ENCODE results near the gene FSTL4.

DNA sequence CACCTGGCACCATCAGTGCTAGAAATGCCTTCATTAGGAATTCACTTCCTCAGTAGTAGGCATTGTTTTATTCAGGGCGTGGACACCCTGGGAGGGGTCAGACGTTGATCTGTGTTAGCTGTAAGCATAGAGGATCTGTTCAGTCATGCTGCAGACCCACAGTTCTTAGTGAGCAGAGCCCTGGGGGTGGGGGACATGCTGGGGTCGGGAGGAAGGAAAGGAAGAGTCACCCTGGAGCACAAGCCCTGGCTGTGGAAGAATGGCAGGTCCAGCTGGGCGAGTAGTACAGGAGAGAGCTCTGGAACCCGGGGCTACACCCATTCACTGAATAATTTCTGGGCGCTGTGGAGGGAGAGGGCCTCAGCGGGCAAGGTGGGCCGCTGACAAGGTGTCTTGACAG lies 172.5 kb downstream of the FSTL4 start:
- TF ChIP-seq POLR2A (IDR thresholded peaks at IDR 0.05), result no peak
- TF ChIP-seq, protein P1, sequence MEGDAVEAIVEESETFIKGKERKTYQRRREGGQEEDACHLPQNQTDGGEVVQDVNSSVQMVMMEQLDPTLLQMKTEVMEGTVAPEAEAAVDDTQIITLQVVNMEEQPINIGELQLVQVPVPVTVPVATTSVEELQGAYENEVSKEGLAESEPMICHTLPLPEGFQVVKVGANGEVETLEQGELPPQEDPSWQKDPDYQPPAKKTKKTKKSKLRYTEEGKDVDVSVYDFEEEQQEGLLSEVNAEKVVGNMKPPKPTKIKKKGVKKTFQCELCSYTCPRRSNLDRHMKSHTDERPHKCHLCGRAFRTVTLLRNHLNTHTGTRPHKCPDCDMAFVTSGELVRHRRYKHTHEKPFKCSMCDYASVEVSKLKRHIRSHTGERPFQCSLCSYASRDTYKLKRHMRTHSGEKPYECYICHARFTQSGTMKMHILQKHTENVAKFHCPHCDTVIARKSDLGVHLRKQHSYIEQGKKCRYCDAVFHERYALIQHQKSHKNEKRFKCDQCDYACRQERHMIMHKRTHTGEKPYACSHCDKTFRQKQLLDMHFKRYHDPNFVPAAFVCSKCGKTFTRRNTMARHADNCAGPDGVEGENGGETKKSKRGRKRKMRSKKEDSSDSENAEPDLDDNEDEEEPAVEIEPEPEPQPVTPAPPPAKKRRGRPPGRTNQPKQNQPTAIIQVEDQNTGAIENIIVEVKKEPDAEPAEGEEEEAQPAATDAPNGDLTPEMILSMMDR (IDR thresholded peaks at IDR 0.05), result no peak

Measured in lower leg skin (tissue), 3 donors.